HS-5 (cell line): ENCODE measurements around the gene IARS2.
"Not testable (repeated sequence)": the region's sequence is repeated elsewhere in the genome, so short reads cannot be mapped to it uniquely, and the experiment has no call there.

Experiments
- DNase-seq: peaks from one replicate; pipeline ENCODE4 v3.0.0-alpha.2; 2012; ENCODE audit warnings: low read depth

Gene IARS2

GRCh38 chr1:220112600-220112999 lies 18.7 kb downstream of the IARS2 start:
- not testable (repeated sequence) for DNase-seq

- DNase-seq, result no peak
Measured at GRCh38 chr1:220113136-220113695, 19.3 kb downstream of the IARS2 start.

DNA sequence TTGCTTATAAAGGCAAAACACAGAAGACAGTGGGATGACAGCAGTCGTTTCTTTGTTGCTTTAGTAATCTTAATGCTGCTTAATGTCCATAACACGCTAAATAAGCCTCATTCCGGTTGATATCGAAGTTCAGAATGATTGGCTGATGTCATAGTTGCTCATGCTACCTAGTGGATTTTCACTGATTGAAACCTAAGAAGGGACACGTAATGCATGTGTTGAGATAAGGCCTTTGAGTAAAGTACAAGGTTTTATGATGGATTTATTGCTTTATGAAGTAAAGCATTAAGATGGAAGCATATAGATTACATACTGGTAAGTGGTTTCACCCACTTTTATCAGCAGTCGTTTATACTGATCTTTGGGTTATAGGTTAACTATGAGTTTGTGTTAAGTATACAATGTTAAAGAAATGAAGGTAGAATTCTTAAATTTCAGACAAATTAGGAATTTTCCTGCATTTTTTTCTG lies 25.1 kb downstream of the IARS2 start:
- DNase-seq, result no peak

DNA sequence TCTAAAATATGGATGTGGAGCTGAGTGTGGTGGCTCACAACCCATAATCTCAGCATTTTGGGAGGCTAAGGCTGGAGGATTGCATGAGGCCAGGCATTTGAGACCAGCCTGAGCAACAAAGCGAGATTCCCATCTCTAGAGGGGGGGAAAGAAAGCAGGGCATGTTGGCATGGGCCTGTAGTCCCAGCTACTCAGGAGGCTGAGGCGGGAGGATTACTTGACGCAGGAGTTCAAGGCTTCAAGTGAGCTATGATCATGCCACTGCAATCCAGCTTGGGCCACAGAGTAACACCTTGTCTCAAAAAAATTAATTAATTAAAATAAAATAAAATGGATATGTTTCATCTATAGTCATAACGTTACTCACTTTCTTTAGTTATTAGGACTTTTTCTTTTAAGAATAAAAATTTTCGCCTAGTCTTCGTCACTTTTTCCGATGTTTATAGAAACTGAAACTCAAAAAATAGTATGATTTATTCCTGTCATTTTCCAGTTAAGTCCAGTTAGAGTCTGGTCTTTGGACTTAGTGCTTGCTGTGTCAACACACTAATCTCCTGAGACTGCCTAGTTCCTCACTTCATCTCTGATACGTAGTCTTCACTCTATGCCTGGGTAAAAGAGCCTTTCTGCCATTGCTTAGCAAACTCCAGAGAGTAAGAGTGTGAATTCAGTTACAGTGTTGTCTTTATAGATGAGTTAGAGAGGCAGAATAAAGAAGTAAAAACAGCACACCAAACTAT lies 28.0 kb downstream of the IARS2 start:
- no peak for DNase-seq

GRCh38 chr1:220123066-220123465 lies 29.1 kb downstream of the IARS2 start:
- DNase-seq, result no peak

- no peak for DNase-seq
Measured at GRCh38 chr1:220123889-220124288, 30.0 kb downstream of the IARS2 start.

GRCh38 chr1:220124542-220124941 lies 30.6 kb downstream of the IARS2 start:
- no peak for DNase-seq

GRCh38 chr1:220127076-220127475 lies 33.1 kb downstream of the IARS2 start:
- no peak for DNase-seq

GRCh38 chr1:220129479-220130210 lies 35.7 kb downstream of the IARS2 start:
- no peak for DNase-seq

- no peak for DNase-seq
Measured at GRCh38 chr1:220135755-220136154, 41.8 kb downstream of the IARS2 start.

GRCh38 chr1:220137019-220137786 lies 43.3 kb downstream of the IARS2 start:
- DNase-seq, result no peak

- no peak for DNase-seq
Measured at GRCh38 chr1:220139966-220140365, 46.0 kb downstream of the IARS2 start.

DNA sequence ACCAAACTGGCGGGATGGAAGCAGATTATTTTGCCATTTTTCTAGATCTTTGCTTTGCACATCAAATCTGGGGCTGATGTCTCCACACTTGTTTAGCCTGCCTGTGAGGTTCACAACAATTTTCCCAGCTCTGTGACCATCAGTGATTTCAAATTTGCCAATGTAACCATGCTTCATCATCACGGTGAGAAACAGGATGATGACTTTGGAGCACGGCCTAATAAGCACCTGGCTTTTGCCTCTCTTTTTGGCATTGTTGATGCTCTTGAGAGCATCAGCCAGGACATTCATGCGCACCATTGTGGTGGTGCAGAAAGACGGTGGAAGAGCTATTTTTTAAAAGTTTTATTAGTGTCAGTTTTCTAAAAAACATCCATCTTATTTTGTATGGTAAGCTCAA lies 50.1 kb downstream of the IARS2 start:
- DNase-seq, result no peak

- DNase-seq, result no peak
Measured at GRCh38 chr1:220149742-220150141, 55.8 kb downstream of the IARS2 start.

DNA sequence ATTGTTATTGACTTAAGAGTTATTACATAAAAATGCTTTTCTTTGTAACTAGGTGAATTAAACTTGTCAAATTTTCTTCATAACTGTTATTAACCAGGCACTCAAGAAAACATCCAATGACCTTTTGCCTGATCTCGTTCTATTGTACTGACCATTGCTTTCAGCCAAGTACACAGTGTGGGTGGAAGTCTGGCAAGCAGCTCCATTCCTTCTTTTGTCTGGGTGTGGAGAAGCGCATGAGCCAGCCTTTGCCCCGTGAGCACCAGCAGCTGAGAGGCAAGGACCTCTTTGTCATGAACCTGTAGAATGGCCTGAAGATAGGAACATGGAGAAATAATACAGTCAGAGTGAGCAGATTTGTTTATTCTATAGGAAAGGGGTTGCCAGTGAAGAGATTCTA lies 57.5 kb downstream of the IARS2 start:
- DNase-seq, result no peak

DNA sequence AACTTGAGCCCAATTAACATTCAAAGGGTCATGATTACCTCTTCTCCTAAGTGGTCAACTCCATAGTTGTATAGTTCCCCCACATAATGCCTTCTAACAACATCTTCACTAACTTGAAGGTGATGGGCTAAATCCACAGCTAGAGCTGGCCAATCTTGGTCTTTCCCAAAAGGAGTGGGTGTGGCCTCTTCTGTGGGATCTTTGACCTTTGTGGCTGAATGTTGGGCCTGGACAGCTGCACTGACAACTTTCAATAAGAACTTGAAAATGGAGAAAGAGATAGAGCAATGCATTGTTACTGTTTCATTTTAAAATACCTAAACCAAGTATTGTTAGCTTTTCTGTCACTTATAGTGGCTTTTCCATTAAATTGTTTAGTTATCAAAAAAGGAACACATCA lies 59.2 kb downstream of the IARS2 start:
- no peak for DNase-seq

- no peak for DNase-seq
Measured at GRCh38 chr1:220156620-220157146, 62.8 kb downstream of the IARS2 start.

- no peak for DNase-seq
Measured at GRCh38 chr1:220157738-220158137, 63.8 kb downstream of the IARS2 start.

- DNase-seq, result not testable (repeated sequence)
Measured at GRCh38 chr1:220158530-220158929, 64.6 kb downstream of the IARS2 start.

GRCh38 chr1:220159041-220159440 lies 65.1 kb downstream of the IARS2 start:
- DNase-seq, result no peak

DNA sequence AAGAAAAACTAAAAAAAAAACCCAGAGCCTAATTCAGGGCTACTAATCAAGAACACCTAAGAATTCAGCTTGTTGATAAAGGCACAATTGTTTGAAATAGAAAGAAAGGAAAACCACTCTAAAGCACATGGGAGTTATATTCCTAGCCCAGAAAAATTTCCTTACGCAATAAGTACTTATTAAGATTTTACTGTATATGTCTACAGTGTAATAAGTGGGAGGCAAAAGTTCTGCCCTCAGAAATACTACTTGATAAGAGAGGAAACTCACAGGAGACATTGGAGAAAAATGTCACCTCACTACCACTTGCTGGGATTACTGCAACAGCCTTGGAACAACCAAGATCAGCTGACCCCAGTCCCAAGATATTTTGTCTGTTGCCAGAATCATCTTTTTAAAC lies 66.1 kb downstream of the IARS2 start:
- DNase-seq, result no peak

GRCh38 chr1:220164116-220164515 lies 70.2 kb downstream of the IARS2 start:
- no peak for DNase-seq
